IMR-90 (cell line): Measurements from ENCODE around the gene GPA33. TPM values are rescaled to one million over a fixed set of nuclear protein-coding genes. Genes with fewer than 3 reads are reported as not detected.

Experiments used
- ATAC-seq: fragments of 200-7000 bp; cut with Tn5 transposase; 2 replicates; pipeline ENCODE4 v1.9.1; 2020; ENCODE audit warnings: low read depth, mild to moderate bottlenecking, moderate library complexity
- BruUV-seq: library from RNA; stranded (reverse); fragments of 400-500 nt; replicated peaks from 2 replicates; lab custom pipeline; 2021; lab: Mats Ljungman, UMichigan
- CTCF ChIA-PET: fragments of 300-600 bp; formaldehyde crosslinking; extraction: SDS; loops from one replicate; lab custom pipeline; 2021; ENCODE audit warnings: antibody characterized with exemption; lab: Yijun Ruan, JAX
- POLR2A ChIA-PET: fragments of 300-600 bp; sonication (Branson Sonifier 250); formaldehyde crosslinking; loops from one replicate; lab custom pipeline; 2022; ENCODE audit warnings: antibody characterized with exemption; ENCODE audit not compliant: unreplicated experiment; lab: Charles Lee
- DNase-seq: peaks from one replicate; pipeline ENCODE4 v3.0.0; 2013
- H2AFZ ChIP-seq: replicated peaks from 2 replicates; pipeline ENCODE3; 2013; ENCODE audit warnings: low read length, mild to moderate bottlenecking; ENCODE audit not compliant: poor library complexity
- H2AK5ac ChIP-seq: 2 replicates; pipeline ENCODE4 v1.6.1; 2013; ENCODE audit warnings: low read depth, low read length, inconsistent platforms
- H2AK9ac ChIP-seq: replicated peaks from 2 replicates; pipeline ENCODE3; 2013; ENCODE audit warnings: mild to moderate bottlenecking, low read depth, low read length, moderate library complexity; ENCODE audit not compliant: poor library complexity
- H2BK120ac ChIP-seq: 2 replicates; pipeline ENCODE4 v1.6.1; 2013; ENCODE audit warnings: low read depth, low read length, inconsistent platforms
- H2BK15ac ChIP-seq: 3 replicates; pipeline ENCODE4 v1.6.1; 2013; ENCODE audit warnings: low read depth, low read length, inconsistent platforms
- H2BK20ac ChIP-seq: 2 replicates; pipeline ENCODE4 v1.6.1; 2013; ENCODE audit warnings: low read depth, mild to moderate bottlenecking, inconsistent platforms, low read length, moderate library complexity
- H2BK5ac ChIP-seq: 2 replicates; pipeline ENCODE4 v1.6.1; 2013; ENCODE audit warnings: mild to moderate bottlenecking, low read depth, low read length, inconsistent platforms; ENCODE audit not compliant: poor library complexity, severe bottlenecking
- H3K14ac ChIP-seq: replicated peaks from 2 replicates; pipeline ENCODE4 v1.6.1; 2013; ENCODE audit warnings: low read depth, low read length, inconsistent platforms
- H3K18ac ChIP-seq: 2 replicates; pipeline ENCODE4 v1.6.1; 2013; ENCODE audit warnings: low read depth, low read length, control low read depth
- H3K23ac ChIP-seq: 2 replicates; pipeline ENCODE4 v1.6.1; 2013; ENCODE audit warnings: low read depth, low read length, inconsistent platforms
- H3K27ac ChIP-seq: 2 replicates; pipeline ENCODE4 v1.5.1; 2013; ENCODE audit warnings: mild to moderate bottlenecking, control low read depth, low read length; ENCODE audit not compliant: insufficient read depth
- H3K27me3 ChIP-seq: 2 replicates; pipeline ENCODE4 v1.6.1; 2013; ENCODE audit warnings: low read length; ENCODE audit not compliant: control insufficient read depth, insufficient read depth
- H3K36me3 ChIP-seq: 2 replicates; pipeline ENCODE4 v1.6.1; 2013; ENCODE audit warnings: low read length, mixed read lengths; ENCODE audit not compliant: control insufficient read depth, insufficient read depth
- H3K4ac ChIP-seq: 2 replicates; pipeline ENCODE4 v1.6.1; 2013; ENCODE audit warnings: low read depth, low read length, inconsistent platforms
- H3K4me1 ChIP-seq: 2 replicates; pipeline ENCODE4 v1.6.1; 2013; ENCODE audit warnings: low read length, mixed read lengths; ENCODE audit not compliant: control insufficient read depth, insufficient read depth
- H3K4me2 ChIP-seq: 2 replicates; pipeline ENCODE4 v1.6.1; 2013; ENCODE audit warnings: low read depth, mild to moderate bottlenecking, control low read depth, low read length, moderate library complexity
- H3K4me3 ChIP-seq: 2 replicates; pipeline ENCODE4 v1.5.1; 2013; ENCODE audit warnings: low read depth, mild to moderate bottlenecking, control low read depth, low read length, moderate library complexity; ENCODE audit not compliant: insufficient read depth
- H3K56ac ChIP-seq: 2 replicates; pipeline ENCODE4 v1.6.1; 2013; ENCODE audit warnings: low read length, inconsistent platforms; ENCODE audit not compliant: insufficient read depth; ENCODE audit errors: extremely low read depth
- H3K79me1 ChIP-seq, 2 experiments: 2 replicates each; pipeline ENCODE4 v1.6.1; 2013; ENCODE audit warnings: low read length in 2 of 2, inconsistent platforms in 1 of 2, low read depth in 1 of 2
- H3K9ac ChIP-seq: 2 replicates; pipeline ENCODE4 v1.6.1; 2013; ENCODE audit warnings: low read depth, low read length, control low read depth
- H3K9me1 ChIP-seq: 2 replicates; pipeline ENCODE4 v1.6.1; 2013; ENCODE audit warnings: low read length, inconsistent platforms; ENCODE audit not compliant: insufficient read depth
- H3K9me3 ChIP-seq: 2 replicates; pipeline ENCODE4 v1.6.1; 2013; ENCODE audit warnings: low read length; ENCODE audit not compliant: control insufficient read depth, insufficient read depth
- H4K20me1 ChIP-seq: 2 replicates; pipeline ENCODE4 v1.6.1; 2013; ENCODE audit warnings: low read length, inconsistent platforms; ENCODE audit not compliant: insufficient read depth
- H4K5ac ChIP-seq: 2 replicates; pipeline ENCODE4 v1.6.1; 2013; ENCODE audit warnings: mild to moderate bottlenecking, low read depth, low read length, control low read depth
- H4K8ac ChIP-seq, 2 experiments: 2 replicates each; pipeline ENCODE4 v1.6.1; 2013; ENCODE audit warnings: low read depth in 2 of 2, low read length in 2 of 2, control low read depth in 1 of 2, inconsistent platforms in 1 of 2
- H4K91ac ChIP-seq: 2 replicates; pipeline ENCODE4 v1.6.1; 2013; ENCODE audit warnings: low read depth, low read length, inconsistent platforms; ENCODE audit not compliant: insufficient read depth
- MAFK ChIP-seq: IDR thresholded peaks from 2 replicates; pipeline ENCODE4 v1.6.1; 2012; ENCODE audit warnings: low read depth, low read length, improper control_type of control experiment
- MAZ ChIP-seq: IDR thresholded peaks from 2 replicates; pipeline ENCODE4 v1.6.1; 2012; ENCODE audit warnings: low read depth, mild to moderate bottlenecking, low read length, improper control_type of control experiment, moderate library complexity, borderline replicate concordance
- NFE2L2 ChIP-seq: fragments of 150-350 bp; IDR thresholded peaks from 2 replicates; pipeline ENCODE4 v1.6.1; 2016; ENCODE audit warnings: low read depth, mild to moderate bottlenecking, low read length
- RAD21 ChIP-seq: IDR thresholded peaks from 2 replicates; pipeline ENCODE4 v1.6.1; 2012; ENCODE audit warnings: low read length, improper control_type of control experiment
- RFX5 ChIP-seq: IDR thresholded peaks from 2 replicates; pipeline ENCODE4 v1.8.0; 2012; ENCODE audit warnings: low read depth, mild to moderate bottlenecking, low read length, moderate library complexity
- SMC3 ChIP-seq: fragments of 150-350 bp; IDR thresholded peaks from 2 replicates; pipeline ENCODE4 v1.6.1; 2016; ENCODE audit warnings: low read depth, mild to moderate bottlenecking, antibody characterized with exemption, low read length, moderate library complexity
- WGBS, 2 experiments: methylation state at CpG; one replicate each; pipeline versions ENCODE4 v1.1.5 to v1.1.7; 2013; ENCODE audit warnings: missing lambda C conversion rate in 2 of 2; ENCODE audit not compliant: insufficient read length in 1 of 2; ENCODE audit errors: extremely low coverage in 2 of 2; 5-methylcytosine and 5-hydroxymethylcytosine counted together
- dilution Hi-C: fragments of 300-500 bp; cut with HindIII; formaldehyde crosslinking; loops from one replicate; pipeline ENCODE4 v1.14.3; 2018; ENCODE audit warnings: low sequenced_read_pairs; ENCODE audit not compliant: unreplicated experiment
- in situ Hi-C: fragments of 300-500 bp; cut with MboI; formaldehyde crosslinking; loops from 3 replicates; pipeline ENCODE4 v1.14.3; 2019; ENCODE audit warnings: low sequenced_read_pairs, inconsistent platforms, mixed read lengths
- intact Hi-C: fragments of 100-400 bp; cut with micrococcal nuclease; formaldehyde crosslinking; loops from 2 replicates; pipeline ENCODE4 v1.10.0; 2022
- polyA plus RNA-seq, 3 experiments: library from polyadenylated mRNA; depleted of rRNA; stranded (reverse); fragments of >200 nt; gene quantifications; 2 replicates each; pipeline ENCODE4 v1.2.3, GENCODE V29; 2012; ENCODE audit warnings: low replicate concordance in 1 of 3
- total RNA-seq: library from RNA; depleted of rRNA; stranded (reverse); fragments of >200 nt; gene quantifications from 2 replicates; pipeline ENCODE4 v1.2.3, GENCODE V29; 2012
- TF ChIP-seq, protein P1 (sequence below): fragments of 150-350 bp; IDR thresholded peaks from 2 replicates; pipeline ENCODE4 v1.6.1; 2016; ENCODE audit warnings: low read depth, mild to moderate bottlenecking, low read length, moderate library complexity, borderline replicate concordance

GPA33 gene
- total and polyA plus RNA-seq, 2 of the 4 experiments (the other 2 are of a cell fraction) = not detected

DNA sequence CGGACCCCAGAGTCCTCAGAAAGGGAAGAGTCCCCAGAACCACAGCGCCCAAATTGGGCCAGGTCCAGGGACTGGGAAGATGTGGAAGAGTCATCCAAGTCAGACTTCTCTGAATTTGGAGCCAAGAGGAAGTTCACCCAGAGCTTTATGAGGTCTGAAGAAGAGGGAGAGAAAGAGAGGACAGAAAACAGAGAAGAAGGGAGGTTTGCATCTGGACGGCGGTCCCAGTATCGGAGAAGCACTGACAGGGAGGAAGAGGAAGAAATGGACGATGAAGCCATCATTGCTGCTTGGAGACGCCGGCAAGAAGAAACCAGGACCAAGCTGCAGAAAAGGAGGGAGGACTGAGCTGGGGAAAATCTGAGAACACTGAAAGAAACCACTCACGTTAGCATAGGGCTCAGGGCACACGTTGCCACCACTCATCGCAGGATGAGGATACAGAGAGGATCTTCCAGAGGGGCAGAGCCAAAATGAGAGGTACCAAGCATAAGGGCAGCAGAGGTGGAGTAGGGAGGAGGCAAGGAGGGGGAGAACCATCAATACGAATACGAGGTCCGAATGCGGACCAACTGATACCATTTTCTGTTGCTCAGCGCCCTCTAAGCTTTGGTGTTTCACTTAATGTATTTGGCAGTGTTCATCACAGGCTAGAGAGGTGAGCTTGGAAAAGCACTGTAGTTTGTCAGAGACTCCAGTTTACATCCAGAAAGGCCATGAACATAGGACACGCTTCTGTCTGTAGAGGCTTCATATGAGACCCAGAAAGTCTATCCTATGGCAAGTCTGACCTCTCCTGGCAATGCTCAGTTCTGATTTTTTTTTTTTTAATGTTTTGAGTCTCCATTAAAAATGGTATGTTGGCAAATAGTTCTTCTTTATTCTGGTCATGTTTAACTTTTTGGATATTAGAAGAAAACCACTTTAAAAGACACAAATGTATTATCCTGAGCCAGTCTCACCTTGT is 38.4 kb upstream of the GPA33 start:
- H3K36me3 ChIP-seq = no peaks in the 10 kb centered on the region
- no peak overlapping the region for H3K18ac ChIP-seq
- H3K14ac ChIP-seq = no peak overlapping the region
- intact Hi-C loops (no loop called here), in situ Hi-C loops (no loop called here), dilution Hi-C loops (no loop called here)
- no peak overlapping the region for H2AFZ ChIP-seq
- no peak overlapping the region for H3K4ac ChIP-seq
- no peak overlapping the region for H3K4me3 ChIP-seq
- no TSS peak for BruUV-seq
- no peak overlapping the region for H2AK9ac ChIP-seq
- no peak overlapping the region for H3K56ac ChIP-seq
- no peak for DNase-seq
- ChIA-PET POLR2A (no interaction called here), CTCF (no interaction called here)
- H2BK120ac ChIP-seq = no peak overlapping the region
- H3K9ac ChIP-seq = no peak overlapping the region
- H4K5ac ChIP-seq = no peak overlapping the region
- no peak overlapping the region for H2BK20ac ChIP-seq
- H4K8ac ChIP-seq = no peak overlapping the region
- no peaks in the 10 kb centered on the region for H3K79me1 ChIP-seq
- H3K23ac ChIP-seq = no peak overlapping the region
- TF ChIP-seq MAZ (no peak), SMC3 (no peak), MAFK (no peak), NFE2L2 (no peak), RFX5 (no peak), RAD21 (no peak)
- TF ChIP-seq, protein P1, sequence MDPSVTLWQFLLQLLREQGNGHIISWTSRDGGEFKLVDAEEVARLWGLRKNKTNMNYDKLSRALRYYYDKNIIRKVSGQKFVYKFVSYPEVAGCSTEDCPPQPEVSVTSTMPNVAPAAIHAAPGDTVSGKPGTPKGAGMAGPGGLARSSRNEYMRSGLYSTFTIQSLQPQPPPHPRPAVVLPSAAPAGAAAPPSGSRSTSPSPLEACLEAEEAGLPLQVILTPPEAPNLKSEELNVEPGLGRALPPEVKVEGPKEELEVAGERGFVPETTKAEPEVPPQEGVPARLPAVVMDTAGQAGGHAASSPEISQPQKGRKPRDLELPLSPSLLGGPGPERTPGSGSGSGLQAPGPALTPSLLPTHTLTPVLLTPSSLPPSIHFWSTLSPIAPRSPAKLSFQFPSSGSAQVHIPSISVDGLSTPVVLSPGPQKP = no peak
- H3K9me1 ChIP-seq = no peaks in the 10 kb centered on the region
- ATAC-seq = no peak
- no peaks in the 10 kb centered on the region for H3K9me3 ChIP-seq
- H3K4me2 ChIP-seq = no peak overlapping the region
- H3K27me3 ChIP-seq = peaks cover 3% of the 10 kb centered on the region
- H3K4me1 ChIP-seq = no peaks in the 10 kb centered on the region
- no peak overlapping the region for H2BK15ac ChIP-seq
- H3K27ac ChIP-seq = no peak overlapping the region
- no peak overlapping the region for H2AK5ac ChIP-seq
- H2BK5ac ChIP-seq = no peak overlapping the region
- no peak overlapping the region for H4K91ac ChIP-seq
- 79% methylated on average over 8 of the region's 17 CpGs; no CpG with 5 or more reads in 1 of the 2 experiments for WGBS, 2 experiments
- H4K20me1 ChIP-seq = no peaks in the 10 kb centered on the region
